Neural cell (in vitro differentiated cells): ENCODE data around the gene UBL4A.

ENCODE experiments used
- CTCF ChIP-seq: fragments of 450-650 bp; IDR thresholded peaks from 2 replicates; pipeline ENCODE4 v1.5.1; 2014; ENCODE audit warnings: antibody characterized with exemption, mild to moderate bottlenecking, moderate library complexity; ENCODE audit not compliant: poor library complexity, severe bottlenecking
- EP300 ChIP-seq: fragments of 450-650 bp; conservative IDR thresholded peaks from 2 replicates; pipeline ENCODE4 v1.6.1; 2014; ENCODE audit warnings: antibody characterized with exemption, mild to moderate bottlenecking, moderate library complexity; ENCODE audit not compliant: poor library complexity, severe bottlenecking
- EZH2 ChIP-seq: fragments of 200-600, 300-800 bp; shearing (Covaris generic), sonication (generic); IDR thresholded peaks from 2 replicates; pipeline ENCODE4 v1.6.1; 2014; ENCODE audit warnings: antibody characterized with exemption, low read length, borderline replicate concordance, mild to moderate bottlenecking; ENCODE audit not compliant: insufficient read depth, poor library complexity, severe bottlenecking
- MXI1 ChIP-seq: fragments of 450-650 bp; conservative IDR thresholded peaks from 2 replicates; pipeline ENCODE4 v1.6.1; 2014; ENCODE audit warnings: antibody characterized with exemption, mild to moderate bottlenecking; ENCODE audit not compliant: poor library complexity, severe bottlenecking
- POLR2AphosphoS5 ChIP-seq: IDR thresholded peaks from 2 replicates; pipeline ENCODE4 v1.6.1; 2012
- RAD21 ChIP-seq: fragments of 450-650 bp; conservative IDR thresholded peaks from 2 replicates; pipeline ENCODE4 v1.6.1; 2014; ENCODE audit warnings: antibody characterized with exemption, mild to moderate bottlenecking, moderate library complexity
- REST ChIP-seq: IDR thresholded peaks from 2 replicates; pipeline ENCODE4 v1.6.1; 2012; ENCODE audit warnings: borderline replicate concordance

DNA sequence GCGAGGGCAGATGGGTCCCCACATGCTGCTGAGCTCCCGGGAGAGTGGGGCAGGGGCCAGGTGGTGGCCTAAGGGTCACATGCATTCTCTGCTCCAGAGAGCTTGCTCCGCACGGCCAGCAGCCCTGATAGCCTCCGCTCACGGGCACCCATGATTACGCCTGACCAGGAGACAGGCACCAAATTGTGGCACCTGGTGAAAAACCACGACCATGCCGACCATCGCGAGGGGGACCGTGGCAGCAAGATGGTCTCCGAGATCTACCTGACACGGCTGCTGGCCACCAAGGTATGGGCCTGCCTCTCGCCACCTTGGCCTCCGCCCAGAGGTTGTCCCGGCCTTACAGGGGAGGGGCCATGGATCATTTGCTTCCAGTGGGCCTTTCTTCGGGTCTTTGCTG lies 16.5 kb downstream of the UBL4A start:
- TF ChIP-seq CTCF (no peak), EZH2 (no peak), REST (no peak), POLR2AphosphoS5 (no peak), RAD21 (no peak), MXI1 (no peak), EP300 (no peak)
